Measurements from ENCODE around the gene HMGB3.
"Not testable (repeated sequence)": the region's sequence is repeated elsewhere in the genome, so short reads cannot be mapped to it uniquely, and the experiment has no call there.

The HMGB3 gene

GRCh38 chrX:150961631-150962030 is 21.5 kb upstream of the HMGB3 start:
- no peak for DNase-seq (ENCODE audit: low read depth)
- H3K4me3 ChIP-seq (replicated peaks; ENCODE audit: low read depth, low read length): no peak overlapping the region
- TF ChIP-seq, protein P1, sequence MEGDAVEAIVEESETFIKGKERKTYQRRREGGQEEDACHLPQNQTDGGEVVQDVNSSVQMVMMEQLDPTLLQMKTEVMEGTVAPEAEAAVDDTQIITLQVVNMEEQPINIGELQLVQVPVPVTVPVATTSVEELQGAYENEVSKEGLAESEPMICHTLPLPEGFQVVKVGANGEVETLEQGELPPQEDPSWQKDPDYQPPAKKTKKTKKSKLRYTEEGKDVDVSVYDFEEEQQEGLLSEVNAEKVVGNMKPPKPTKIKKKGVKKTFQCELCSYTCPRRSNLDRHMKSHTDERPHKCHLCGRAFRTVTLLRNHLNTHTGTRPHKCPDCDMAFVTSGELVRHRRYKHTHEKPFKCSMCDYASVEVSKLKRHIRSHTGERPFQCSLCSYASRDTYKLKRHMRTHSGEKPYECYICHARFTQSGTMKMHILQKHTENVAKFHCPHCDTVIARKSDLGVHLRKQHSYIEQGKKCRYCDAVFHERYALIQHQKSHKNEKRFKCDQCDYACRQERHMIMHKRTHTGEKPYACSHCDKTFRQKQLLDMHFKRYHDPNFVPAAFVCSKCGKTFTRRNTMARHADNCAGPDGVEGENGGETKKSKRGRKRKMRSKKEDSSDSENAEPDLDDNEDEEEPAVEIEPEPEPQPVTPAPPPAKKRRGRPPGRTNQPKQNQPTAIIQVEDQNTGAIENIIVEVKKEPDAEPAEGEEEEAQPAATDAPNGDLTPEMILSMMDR (IDR thresholded peaks at IDR 0.05; ENCODE audit: low read length, missing control alignments): no peak

DNA sequence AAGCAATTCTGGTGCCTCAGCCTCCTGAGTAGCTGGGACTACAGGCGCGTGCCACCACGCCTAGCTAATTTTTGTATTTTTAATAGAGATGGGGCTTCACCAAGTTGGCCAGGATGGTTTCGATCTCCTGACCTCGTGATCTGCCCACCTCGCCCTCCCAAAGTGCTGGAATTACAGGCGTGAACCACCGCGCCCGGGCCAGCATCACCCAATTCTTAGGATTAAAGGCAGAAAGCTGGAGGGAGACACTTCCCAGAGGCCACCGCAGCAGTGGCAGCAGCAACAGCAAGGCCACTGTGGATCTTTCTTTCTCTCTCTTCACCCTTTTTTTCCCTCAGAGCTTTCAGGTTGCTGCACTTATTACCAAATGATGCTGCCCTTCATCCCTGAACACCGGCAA is 18.7 kb upstream of the HMGB3 start:
- H3K4me3 ChIP-seq (replicated peaks; ENCODE audit: low read depth, low read length); DNase-seq (ENCODE audit: low read depth): not testable (repeated sequence)

- DNase-seq (ENCODE audit: low read depth): no peak
- TF ChIP-seq, protein P1 (IDR thresholded peaks at IDR 0.05; ENCODE audit: low read length, missing control alignments): no peak
- no peak overlapping the region for H3K4me3 ChIP-seq (replicated peaks; ENCODE audit: low read depth, low read length)
These were observed 16.9 kb upstream of the HMGB3 start for GRCh38 chrX:150966235-150966634.

DNA sequence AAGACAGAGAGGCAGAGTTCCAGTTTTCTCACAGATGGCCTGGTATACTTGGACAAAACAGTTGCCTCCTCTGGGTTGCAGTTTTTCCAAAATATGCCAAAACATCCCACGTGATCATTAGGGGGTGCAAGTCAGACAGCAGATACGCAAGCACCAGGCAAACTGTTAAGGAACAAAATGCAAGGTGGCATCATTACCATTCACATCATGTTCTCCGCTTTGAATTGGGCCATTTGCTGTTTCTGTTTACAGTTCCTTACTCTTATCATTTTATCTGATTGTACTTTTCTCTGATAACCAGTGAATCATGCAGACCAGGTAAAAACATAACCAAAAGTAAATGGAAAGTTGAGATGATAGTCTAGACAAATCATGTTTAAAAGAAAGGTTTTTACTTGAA is 16.4 kb upstream of the HMGB3 start:
- no peak for DNase-seq (ENCODE audit: low read depth)
- TF ChIP-seq, protein P1 (IDR thresholded peaks at IDR 0.05; ENCODE audit: low read length, missing control alignments): no peak
- H3K4me3 ChIP-seq (replicated peaks; ENCODE audit: low read depth, low read length): no peak overlapping the region

- TF ChIP-seq, protein P1 (IDR thresholded peaks at IDR 0.05; ENCODE audit: low read length, missing control alignments): no peak
- H3K4me3 ChIP-seq (replicated peaks; ENCODE audit: low read depth, low read length): no peak overlapping the region
These were observed 15.3 kb upstream of the HMGB3 start for GRCh38 chrX:150967786-150968185.

DNA sequence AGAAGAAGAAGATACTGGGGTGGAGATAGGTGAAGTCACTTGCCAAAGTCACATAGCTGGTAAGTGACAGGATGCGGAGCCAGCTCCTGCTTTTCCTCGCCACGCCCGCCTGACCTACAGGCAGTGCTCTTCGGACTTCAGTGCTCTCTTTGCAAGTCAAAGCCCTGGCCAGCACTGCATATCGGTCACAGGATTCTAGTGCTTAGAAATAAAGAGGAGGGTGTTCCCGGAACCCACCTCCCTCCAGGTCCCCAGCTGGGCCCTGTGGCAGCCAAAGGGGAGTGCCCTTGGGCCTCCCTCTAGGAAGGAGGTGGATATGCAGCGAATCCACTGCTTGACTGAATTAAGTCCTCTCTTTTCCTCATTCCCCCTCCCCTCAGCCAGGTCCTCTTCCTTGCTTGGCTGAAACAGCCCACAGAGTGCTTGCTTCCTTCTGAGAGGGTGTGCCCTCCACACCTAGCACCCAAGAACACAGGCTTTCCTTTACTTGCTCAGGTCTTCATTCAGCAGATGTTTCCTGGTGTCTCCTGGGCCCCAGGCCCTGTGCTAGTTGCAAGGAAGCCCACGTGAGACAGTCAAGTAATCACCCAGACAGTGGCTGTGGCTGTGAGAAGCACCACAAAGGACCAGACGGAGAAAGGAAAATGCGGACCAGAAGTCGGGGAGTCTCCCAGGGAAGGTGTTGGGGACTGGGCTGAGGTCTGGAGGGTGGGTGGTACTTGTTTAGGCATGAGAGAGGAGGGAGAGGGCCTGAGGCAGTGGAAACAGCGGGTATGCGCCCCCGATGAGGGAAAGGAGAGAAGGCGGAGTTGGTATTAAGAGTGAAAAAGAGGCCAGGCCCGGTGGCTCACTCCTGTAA is 14.0 kb upstream of the HMGB3 start:
- TF ChIP-seq, protein P1 (IDR thresholded peaks at IDR 0.05; ENCODE audit: low read length, missing control alignments): no peak
- no peak for DNase-seq (ENCODE audit: low read depth)

More at GRCh38 chrX:150967786-150968185, 15.3 kb upstream of the HMGB3 start:
- DNase-seq (ENCODE audit: low read depth): no peak

DNA sequence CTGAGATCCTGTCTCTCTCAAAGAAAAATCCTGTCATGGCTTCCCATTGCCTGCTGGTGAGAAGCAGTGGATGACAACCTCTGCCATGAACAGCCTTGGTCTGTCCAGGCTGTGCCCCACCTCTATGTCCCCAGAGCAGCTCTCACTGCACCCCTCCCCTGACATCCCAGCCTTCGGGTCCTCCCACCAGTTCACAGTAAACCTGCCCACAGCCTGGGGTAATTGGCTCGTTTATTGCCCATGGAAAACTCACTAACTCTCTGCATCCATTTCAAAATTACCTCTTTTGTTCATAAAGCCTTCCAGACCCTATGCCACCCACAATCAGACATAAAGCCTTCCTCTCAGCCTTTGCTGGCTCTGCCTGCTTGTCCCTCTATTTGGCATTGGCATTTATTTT is 10.7 kb upstream of the HMGB3 start:
- TF ChIP-seq, protein P1 (IDR thresholded peaks at IDR 0.05; ENCODE audit: low read length, missing control alignments): no peak
- no peak for DNase-seq (ENCODE audit: low read depth)
- no peak overlapping the region for H3K4me3 ChIP-seq (replicated peaks; ENCODE audit: low read depth, low read length)

More for the DNA sequence above, 14.0 kb upstream of the HMGB3 start:
- no peak overlapping the region for H3K4me3 ChIP-seq (replicated peaks; ENCODE audit: low read depth, low read length)

All from fibroblast of pulmonary artery (primary cell).